Glutamatergic neuron (in vitro differentiated cells): ENCODE results near the gene CD300LG. TPM values are rescaled to one million over a fixed set of nuclear protein-coding genes. Genes with fewer than 3 reads are reported as not detected.

Experiments used
- DNase-seq: peaks from one replicate; pipeline ENCODE4 v3.0.0; 2022
- H3K27ac Mint-ChIP-seq: one replicate; pipeline ENCODE4 v1.8.0; 2020; ENCODE audit warnings: mild to moderate bottlenecking, mixed read lengths, inconsistent platforms; ENCODE audit not compliant: unreplicated experiment
- H3K27me3 Mint-ChIP-seq: one replicate; pipeline ENCODE4 v1.8.0; 2020; ENCODE audit warnings: mild to moderate bottlenecking, moderate library complexity, mixed read lengths, inconsistent platforms; ENCODE audit not compliant: unreplicated experiment
- H3K36me3 Mint-ChIP-seq: one replicate; pipeline ENCODE4 v1.8.0; 2020; ENCODE audit warnings: mild to moderate bottlenecking, mixed read lengths, inconsistent platforms; ENCODE audit not compliant: unreplicated experiment
- H3K4me1 Mint-ChIP-seq: one replicate; pipeline ENCODE4 v1.8.0; 2020; ENCODE audit warnings: mild to moderate bottlenecking, low read depth, mixed read lengths, inconsistent platforms; ENCODE audit not compliant: unreplicated experiment
- H3K4me3 Mint-ChIP-seq: one replicate; pipeline ENCODE4 v1.8.0; 2020; ENCODE audit warnings: mild to moderate bottlenecking, mixed read lengths, inconsistent platforms; ENCODE audit not compliant: unreplicated experiment
- H3K9me3 Mint-ChIP-seq: one replicate; pipeline ENCODE4 v1.8.0; 2020; ENCODE audit warnings: mild to moderate bottlenecking, moderate library complexity, mixed read lengths, inconsistent platforms; ENCODE audit not compliant: unreplicated experiment
- CTCF ChIP-seq: fragments of 200-600 bp; sonication (generic); IDR thresholded peaks from one replicate; pipeline ENCODE4 v1.5.0; 2021; ENCODE audit not compliant: partially characterized antibody, unreplicated experiment
- total RNA-seq: library from RNA; stranded (reverse); fragmentation: NEBNext Ultra II Directional; extraction: Animal tissue kit (Norgen Biotek cat#: 25700); gene quantifications from one replicate; pipeline ENCODE4 v1.2.1, GENCODE V29; 2021; ENCODE audit not compliant: unreplicated experiment

CD300LG gene
- total RNA-seq, 1 donor from 2014 or later: not detected

- no peaks in the 10 kb centered on the region for H3K4me1 Mint-ChIP-seq
These were observed 34.2 kb downstream of the CD300LG start for GRCh38 chr17:43881181-43881580.

GRCh38 chr17:43881758-43882505, 35.0 kb downstream of the CD300LG start:
- no peak overlapping the region for H3K27ac Mint-ChIP-seq
- no peaks in the 10 kb centered on the region for H3K4me1 Mint-ChIP-seq
- H3K9me3 Mint-ChIP-seq: peaks cover 3% of the 10 kb centered on the region
- H3K4me3 Mint-ChIP-seq: no peak overlapping the region
- H3K36me3 Mint-ChIP-seq: no peaks in the 10 kb centered on the region
- no peak for DNase-seq
- no peak for TF ChIP-seq CTCF
- peaks cover 3% of the 10 kb centered on the region for H3K27me3 Mint-ChIP-seq

More at GRCh38 chr17:43881181-43881580, 34.2 kb downstream of the CD300LG start:
- DNase-seq: no peak
- Mint-ChIP-seq H3K36me3 (no peaks in the 10 kb centered on the region), H3K27ac (no peak overlapping the region), H3K4me3 (no peak overlapping the region), H3K9me3 (peaks cover 1% of the 10 kb centered on the region), H3K27me3 (peaks cover 3% of the 10 kb centered on the region)
- no peak for TF ChIP-seq CTCF

- no peaks in the 10 kb centered on the region for H3K4me1 Mint-ChIP-seq
- H3K9me3 Mint-ChIP-seq: peaks cover 3% of the 10 kb centered on the region
- no peak overlapping the region for H3K27ac Mint-ChIP-seq
- no peak overlapping the region for H3K4me3 Mint-ChIP-seq
- H3K36me3 Mint-ChIP-seq: no peaks in the 10 kb centered on the region
- no peak for TF ChIP-seq CTCF
- DNase-seq: no peak
- H3K27me3 Mint-ChIP-seq: peaks cover 3% of the 10 kb centered on the region
These were observed 35.9 kb downstream of the CD300LG start for GRCh38 chr17:43882761-43883415.

- H3K9me3 Mint-ChIP-seq: peaks cover 7% of the 10 kb centered on the region
- no peak for TF ChIP-seq CTCF
- peaks cover 6% of the 10 kb centered on the region for H3K4me1 Mint-ChIP-seq
- H3K4me3 Mint-ChIP-seq: no peak overlapping the region
- no peak for DNase-seq
- H3K27me3 Mint-ChIP-seq: peaks cover 2% of the 10 kb centered on the region
- H3K36me3 Mint-ChIP-seq: no peaks in the 10 kb centered on the region
- no peak overlapping the region for H3K27ac Mint-ChIP-seq
These were observed 41.6 kb downstream of the CD300LG start for GRCh38 chr17:43888548-43888947.

- H3K27me3 Mint-ChIP-seq: peaks cover 2% of the 10 kb centered on the region
- TF ChIP-seq CTCF: no peak
- no peak overlapping the region for H3K27ac Mint-ChIP-seq
- H3K9me3 Mint-ChIP-seq: peaks cover 7% of the 10 kb centered on the region
- H3K4me1 Mint-ChIP-seq: peaks cover 6% of the 10 kb centered on the region
- no peaks in the 10 kb centered on the region for H3K36me3 Mint-ChIP-seq
- H3K4me3 Mint-ChIP-seq: no peak overlapping the region
- no peak for DNase-seq
These were observed 43.3 kb downstream of the CD300LG start for GRCh38 chr17:43890240-43890639.
